Measurements from ENCODE around the gene ZBTB33.

Gene ZBTB33

DNA sequence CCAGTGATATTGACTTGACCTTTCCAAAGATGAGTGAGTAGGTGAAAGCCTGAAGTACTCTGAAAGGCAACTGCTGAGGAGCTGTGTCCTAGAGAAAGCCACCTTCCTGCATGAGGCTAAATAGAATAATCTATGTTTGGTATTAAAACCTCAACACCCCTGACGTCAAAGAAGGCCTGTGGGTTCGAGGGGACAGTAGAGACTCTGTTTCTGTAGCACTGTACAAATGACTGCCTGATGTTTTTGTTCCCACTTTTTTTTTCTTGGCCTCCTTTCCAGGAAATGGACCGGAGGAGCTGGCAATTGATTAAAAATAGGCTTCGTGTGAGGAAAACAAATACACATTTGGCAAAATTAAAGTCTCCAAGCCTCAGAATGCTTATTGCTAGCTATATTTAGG, 31.1 kb downstream of the ZBTB33 start:
- Mint-ChIP-seq H3K4me3 (no peak overlapping the region), H3K27ac (no peak overlapping the region), H3K27me3 (peaks cover 15% of the 10 kb centered on the region), H3K9me3 (no peaks in the 10 kb centered on the region), H3K4me1 (no peaks in the 10 kb centered on the region), H3K36me3 (no peaks in the 10 kb centered on the region)
- no peak for DNase-seq
- CTCF ChIA-PET, result no interaction called here

GRCh38 chrX:120282697-120283096, 32.1 kb downstream of the ZBTB33 start:
- H3K4me3 Mint-ChIP-seq, result no peak overlapping the region
- H3K27me3 Mint-ChIP-seq, result peaks cover 15% of the 10 kb centered on the region
- H3K4me1 Mint-ChIP-seq, result no peaks in the 10 kb centered on the region
- no peak for DNase-seq
- CTCF ChIA-PET, result no interaction called here
- H3K9me3 Mint-ChIP-seq, result no peaks in the 10 kb centered on the region
- no peaks in the 10 kb centered on the region for H3K36me3 Mint-ChIP-seq
- H3K27ac Mint-ChIP-seq, result no peak overlapping the region

- CTCF ChIA-PET, result no interaction called here
These were observed 36.3 kb downstream of the ZBTB33 start for GRCh38 chrX:120286733-120287512.

DNA sequence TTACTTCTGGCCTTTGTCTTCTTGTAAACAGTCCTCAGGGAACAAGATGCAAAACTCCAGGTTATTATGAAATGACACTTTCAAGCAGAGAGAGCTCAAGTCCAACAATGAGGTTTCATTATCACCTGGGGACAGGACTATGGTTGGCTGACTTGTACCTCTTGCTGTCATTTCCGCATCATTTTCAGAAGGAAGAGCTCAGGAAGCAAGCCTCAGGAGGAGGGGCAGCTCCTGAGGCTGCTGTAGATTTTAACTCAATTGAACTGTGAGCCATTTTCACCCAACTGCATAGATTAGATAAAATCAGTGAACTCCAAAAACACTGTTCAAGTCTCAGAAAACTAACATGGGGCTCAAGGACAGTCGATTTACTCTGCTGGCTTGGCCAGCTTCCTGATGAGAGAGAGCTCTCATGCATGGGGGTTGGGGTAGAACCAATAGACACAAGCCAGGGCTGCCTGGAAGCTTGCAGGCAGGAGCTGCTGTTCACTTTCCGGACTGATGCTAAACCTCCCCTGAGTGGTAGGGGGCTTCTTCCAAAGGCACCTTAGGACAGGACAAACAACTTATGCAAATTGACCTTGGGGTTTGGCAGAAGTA, 37.0 kb downstream of the ZBTB33 start:
- Mint-ChIP-seq H3K4me1 (no peaks in the 10 kb centered on the region), H3K9me3 (no peaks in the 10 kb centered on the region), H3K36me3 (no peaks in the 10 kb centered on the region), H3K27ac (no peak overlapping the region), H3K4me3 (no peak overlapping the region), H3K27me3 (peaks cover 7% of the 10 kb centered on the region)
- CTCF ChIA-PET, result no interaction called here
- DNase-seq, result no peak

More at GRCh38 chrX:120286733-120287512, 36.3 kb downstream of the ZBTB33 start:
- Mint-ChIP-seq H3K9me3 (no peaks in the 10 kb centered on the region), H3K4me1 (no peaks in the 10 kb centered on the region), H3K27ac (no peak overlapping the region), H3K4me3 (no peak overlapping the region), H3K36me3 (no peaks in the 10 kb centered on the region), H3K27me3 (peaks cover 8% of the 10 kb centered on the region)
- DNase-seq, result no peak

DNA sequence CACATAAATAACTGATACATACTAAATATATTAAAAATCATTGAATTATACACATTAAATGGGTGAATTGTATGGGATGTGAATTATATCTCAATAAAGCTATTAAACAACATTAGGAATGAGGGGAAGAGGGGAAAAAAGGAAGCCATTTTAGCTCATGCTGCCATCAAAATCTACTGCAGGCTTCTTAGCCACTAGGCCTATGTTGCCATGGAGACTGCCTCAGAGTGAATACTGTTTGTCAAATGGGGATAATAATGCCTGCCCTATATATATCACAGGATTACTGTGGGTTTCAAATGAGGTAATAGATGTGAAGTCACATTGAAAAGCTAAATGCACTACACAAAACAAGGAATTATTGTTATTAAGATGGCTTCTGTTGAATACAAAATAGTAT, 39.5 kb downstream of the ZBTB33 start:
- H3K4me1 Mint-ChIP-seq, result peaks cover 7% of the 10 kb centered on the region
- CTCF ChIA-PET, result no interaction called here
- H3K4me3 Mint-ChIP-seq, result no peak overlapping the region
- DNase-seq, result no peak
- peaks cover 3% of the 10 kb centered on the region for H3K27me3 Mint-ChIP-seq
- H3K9me3 Mint-ChIP-seq, result no peaks in the 10 kb centered on the region
- no peak overlapping the region for H3K27ac Mint-ChIP-seq
- H3K36me3 Mint-ChIP-seq, result no peaks in the 10 kb centered on the region

DNA sequence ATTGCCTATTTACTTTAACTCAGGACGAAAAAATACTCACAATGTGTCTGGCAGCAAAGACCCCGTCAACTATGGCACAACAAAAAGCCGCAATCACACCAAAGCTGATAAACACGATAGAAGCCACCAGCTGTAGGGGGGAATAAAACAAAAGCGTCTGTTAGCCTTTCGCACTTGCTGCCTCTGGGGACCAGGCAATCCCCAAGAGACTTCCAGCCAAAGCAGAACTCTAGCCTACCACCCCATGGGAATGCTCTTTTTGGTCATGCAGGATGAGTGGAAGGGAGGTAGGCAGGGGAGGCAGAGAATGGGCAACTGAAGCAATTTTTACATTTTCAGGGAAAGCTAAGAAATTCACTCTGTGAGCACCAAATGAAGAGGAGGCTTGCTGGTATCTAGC, 40.6 kb downstream of the ZBTB33 start:
- DNase-seq, result no peak
- CTCF ChIA-PET, result no interaction called here
- H3K4me1 Mint-ChIP-seq, result peaks cover 9% of the 10 kb centered on the region
- no peaks in the 10 kb centered on the region for H3K9me3 Mint-ChIP-seq
- no peaks in the 10 kb centered on the region for H3K27me3 Mint-ChIP-seq
- no peaks in the 10 kb centered on the region for H3K36me3 Mint-ChIP-seq
- H3K4me3 Mint-ChIP-seq, result no peak overlapping the region
- H3K27ac Mint-ChIP-seq, result no peak overlapping the region

GRCh38 chrX:120293015-120293414, 42.4 kb downstream of the ZBTB33 start:
- Mint-ChIP-seq H3K4me1 (peaks cover 9% of the 10 kb centered on the region), H3K36me3 (no peaks in the 10 kb centered on the region), H3K27me3 (no peaks in the 10 kb centered on the region), H3K9me3 (no peaks in the 10 kb centered on the region), H3K4me3 (no peak overlapping the region), H3K27ac (no peak overlapping the region)
- CTCF ChIA-PET, result no interaction called here
- no peak for DNase-seq

DNA sequence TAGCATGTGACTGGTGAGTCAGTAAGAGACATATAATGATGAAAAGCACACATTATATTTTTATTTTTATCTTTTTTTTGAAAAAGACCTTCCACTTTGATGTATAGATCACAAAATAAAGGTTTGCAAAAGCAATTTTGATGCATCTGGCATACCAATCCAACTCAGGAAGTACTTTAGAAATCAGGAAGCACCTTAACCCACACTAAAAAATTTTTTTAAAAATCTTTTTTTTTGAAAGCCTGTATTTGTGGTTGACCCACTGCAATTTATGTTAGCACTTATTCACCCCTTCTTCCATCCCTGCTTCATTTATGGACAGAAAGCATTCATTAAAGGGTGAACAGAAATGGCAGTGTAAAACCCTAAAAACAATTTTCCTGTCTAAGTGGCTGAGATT, 44.0 kb downstream of the ZBTB33 start:
- Mint-ChIP-seq H3K36me3 (no peaks in the 10 kb centered on the region), H3K27me3 (no peaks in the 10 kb centered on the region), H3K9me3 (no peaks in the 10 kb centered on the region), H3K27ac (no peak overlapping the region), H3K4me3 (no peak overlapping the region), H3K4me1 (peaks cover 9% of the 10 kb centered on the region)
- DNase-seq, result no peak
- CTCF ChIA-PET, result interaction anchor here (1.2 kb wide), 1 partner anchor 44 kb away, joined by 3 read pairs; no protein-coding TSS in a partner anchor

- Mint-ChIP-seq H3K4me1 (peaks cover 24% of the 10 kb centered on the region), H3K27me3 (no peaks in the 10 kb centered on the region), H3K9me3 (no peaks in the 10 kb centered on the region), H3K4me3 (no peak overlapping the region), H3K36me3 (no peaks in the 10 kb centered on the region), H3K27ac (no peak overlapping the region)
- no peak for DNase-seq
- CTCF ChIA-PET, result no interaction called here
These were observed 47.3 kb downstream of the ZBTB33 start for GRCh38 chrX:120297923-120298322.

GRCh38 chrX:120299928-120300327, 49.3 kb downstream of the ZBTB33 start:
- no peaks in the 10 kb centered on the region for H3K36me3 Mint-ChIP-seq
- no peak for DNase-seq
- peaks cover 20% of the 10 kb centered on the region for H3K4me1 Mint-ChIP-seq
- no peak overlapping the region for H3K27ac Mint-ChIP-seq
- no peaks in the 10 kb centered on the region for H3K27me3 Mint-ChIP-seq
- no peaks in the 10 kb centered on the region for H3K9me3 Mint-ChIP-seq
- CTCF ChIA-PET, result interaction anchor here (1.7 kb wide), 1 partner anchor 9 kb away, joined by 4 read pairs; no protein-coding TSS in a partner anchor
- no peak overlapping the region for H3K4me3 Mint-ChIP-seq

GRCh38 chrX:120301497-120301896, 50.9 kb downstream of the ZBTB33 start:
- Mint-ChIP-seq H3K27me3 (peaks cover 10% of the 10 kb centered on the region), H3K36me3 (no peaks in the 10 kb centered on the region), H3K9me3 (no peaks in the 10 kb centered on the region), H3K4me1 (peaks cover 22% of the 10 kb centered on the region), H3K27ac (no peak overlapping the region), H3K4me3 (no peak overlapping the region)
- CTCF ChIA-PET, result no interaction called here
- no peak for DNase-seq

- Mint-ChIP-seq H3K9me3 (no peaks in the 10 kb centered on the region), H3K27ac (peak overlapping the region; percentile 3), H3K4me3 (no peak overlapping the region), H3K4me1 (peaks cover 27% of the 10 kb centered on the region), H3K36me3 (no peaks in the 10 kb centered on the region), H3K27me3 (peaks cover 10% of the 10 kb centered on the region)
- DNase-seq, result no peak
- CTCF ChIA-PET, result no interaction called here
These were observed 51.3 kb downstream of the ZBTB33 start for GRCh38 chrX:120301960-120302359.

DNA sequence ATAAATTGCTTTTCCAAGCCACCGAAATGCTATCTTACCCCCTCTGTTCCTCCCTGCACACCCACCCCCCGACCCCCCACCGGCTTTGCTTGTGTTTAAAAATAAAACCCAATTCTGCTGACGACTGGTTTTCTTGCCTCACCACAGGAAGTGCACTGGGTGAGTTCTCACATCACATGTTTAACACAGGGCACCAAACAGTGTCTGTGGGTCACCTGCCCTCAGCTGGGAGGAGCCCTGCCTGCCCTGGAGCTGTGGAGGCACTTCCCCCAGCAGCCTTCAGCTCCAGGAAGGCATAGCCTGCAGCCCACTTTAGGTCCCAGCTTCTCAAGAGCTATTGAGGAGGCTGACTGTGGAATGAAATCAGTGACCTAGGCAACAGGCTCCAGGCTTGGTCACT, 51.8 kb downstream of the ZBTB33 start:
- Mint-ChIP-seq H3K27ac (peak overlapping the region; percentile 3), H3K4me3 (no peak overlapping the region), H3K4me1 (peaks cover 29% of the 10 kb centered on the region), H3K36me3 (no peaks in the 10 kb centered on the region), H3K9me3 (no peaks in the 10 kb centered on the region), H3K27me3 (peaks cover 10% of the 10 kb centered on the region)
- DNase-seq, result peak; percentile 69
- CTCF ChIA-PET, result no interaction called here

- Mint-ChIP-seq H3K4me1 (peaks cover 31% of the 10 kb centered on the region), H3K27me3 (peaks cover 28% of the 10 kb centered on the region), H3K36me3 (no peaks in the 10 kb centered on the region), H3K4me3 (no peak overlapping the region), H3K9me3 (no peaks in the 10 kb centered on the region), H3K27ac (no peak overlapping the region)
- CTCF ChIA-PET, result no interaction called here
- DNase-seq, result no peak
These were observed 53.6 kb downstream of the ZBTB33 start for GRCh38 chrX:120304256-120304655.

- no peaks in the 10 kb centered on the region for H3K36me3 Mint-ChIP-seq
- H3K27ac Mint-ChIP-seq, result no peak overlapping the region
- CTCF ChIA-PET, result no interaction called here
- H3K9me3 Mint-ChIP-seq, result no peaks in the 10 kb centered on the region
- peaks cover 42% of the 10 kb centered on the region for H3K27me3 Mint-ChIP-seq
- H3K4me1 Mint-ChIP-seq, result peaks cover 44% of the 10 kb centered on the region
- no peak overlapping the region for H3K4me3 Mint-ChIP-seq
- DNase-seq, result no peak
These were observed 55.0 kb downstream of the ZBTB33 start for GRCh38 chrX:120305531-120306141.

Measured in activated naive CD4-positive, alpha-beta T cell treated with anti-CD3 and anti-CD28 coated beads, Interleukin-2, amount 10 ng/mL, durations not matched to agents 7 days and 5 days (primary cell).